COR-L47 (cell line): ENCODE results near the gene MTX2.
"Not testable (repeated sequence)": the region's sequence is repeated elsewhere in the genome, so short reads cannot be mapped to it uniquely, and the experiment has no call there.

ENCODE experiments used
- DNase-seq: peaks from one replicate; lab custom pipeline; 2025; lab: John Stamatoyannopoulos, UW

The MTX2 gene

DNA sequence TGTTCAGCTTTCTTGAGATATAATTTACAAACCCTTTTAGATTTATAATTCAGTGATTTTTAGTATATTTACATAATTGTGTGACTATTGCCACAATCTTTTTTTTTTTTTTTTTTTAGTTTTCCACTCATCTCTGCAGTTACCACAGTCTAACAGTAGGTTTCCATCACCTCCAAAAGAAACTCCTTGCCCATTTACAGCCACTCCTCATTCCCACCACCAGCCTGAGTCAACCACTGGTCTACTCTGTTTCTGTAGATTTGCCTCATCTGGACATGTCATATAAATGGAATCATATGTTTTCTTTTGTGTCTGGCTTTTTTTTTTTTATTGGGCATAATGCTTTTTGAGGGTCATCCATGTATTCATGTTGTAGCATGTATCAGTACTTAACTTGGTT lies 16.1 kb downstream of the MTX2 start:
- no peak for DNase-seq

DNA sequence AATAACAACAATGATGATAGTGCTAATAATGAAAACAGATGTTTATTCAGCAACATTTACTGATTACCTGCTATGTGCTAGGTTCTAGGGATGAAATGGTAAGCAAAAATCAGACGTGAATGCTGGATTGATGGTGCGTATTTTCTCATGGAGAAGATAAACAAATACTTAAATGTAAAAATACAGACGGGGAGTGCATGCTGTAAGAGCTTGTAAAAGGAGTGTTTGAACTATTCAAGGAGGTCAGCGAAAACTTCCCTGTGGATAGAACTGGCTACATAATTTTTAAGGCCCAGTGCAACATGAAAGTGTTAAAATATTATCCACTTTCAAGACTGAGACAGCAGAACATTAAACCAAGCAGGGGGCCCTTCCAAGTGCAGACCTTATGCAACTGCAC lies 22.1 kb downstream of the MTX2 start:
- DNase-seq = no peak

DNA sequence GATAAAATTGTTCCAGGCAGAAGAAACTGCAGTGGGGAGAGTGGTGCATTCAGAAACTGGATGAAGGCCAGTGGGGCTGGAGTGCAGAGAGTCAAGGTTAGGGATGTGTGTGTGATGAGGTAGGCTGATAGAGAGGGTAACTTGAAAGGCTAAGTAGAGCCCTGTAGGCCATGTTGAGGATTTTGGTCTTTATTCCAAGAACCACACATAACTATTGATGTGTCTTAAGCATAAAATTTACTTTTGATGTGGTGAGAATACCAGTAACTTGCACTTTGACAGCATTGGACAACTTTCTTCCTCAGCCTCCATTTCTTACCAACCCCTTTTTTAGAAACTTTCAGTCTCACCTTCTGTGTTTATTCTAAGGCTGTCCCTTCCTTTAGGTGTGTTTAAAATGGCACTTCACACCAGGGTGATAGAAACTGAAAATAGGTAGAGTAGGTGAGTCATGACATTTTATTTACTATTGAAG lies 22.6 kb downstream of the MTX2 start:
- no peak for DNase-seq

DNA sequence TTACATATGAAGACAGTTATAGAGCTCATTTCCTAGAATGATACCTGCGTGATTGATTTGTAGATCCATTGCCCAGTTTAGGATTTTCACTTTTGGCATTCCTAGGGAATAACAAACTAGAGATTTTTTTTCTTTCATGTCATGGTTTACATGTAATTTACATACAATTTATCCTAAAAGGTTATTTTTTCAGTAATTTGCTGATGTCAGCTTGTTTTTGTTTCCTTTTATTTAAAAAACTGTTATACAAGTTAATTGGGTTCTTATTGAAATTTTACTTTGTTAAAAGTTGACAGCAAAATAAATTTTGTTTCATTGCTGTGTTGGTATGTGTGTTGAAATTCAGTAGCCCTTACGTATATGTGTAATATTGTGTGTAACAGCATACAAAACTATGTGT lies 23.4 kb downstream of the MTX2 start:
- DNase-seq = no peak

DNA sequence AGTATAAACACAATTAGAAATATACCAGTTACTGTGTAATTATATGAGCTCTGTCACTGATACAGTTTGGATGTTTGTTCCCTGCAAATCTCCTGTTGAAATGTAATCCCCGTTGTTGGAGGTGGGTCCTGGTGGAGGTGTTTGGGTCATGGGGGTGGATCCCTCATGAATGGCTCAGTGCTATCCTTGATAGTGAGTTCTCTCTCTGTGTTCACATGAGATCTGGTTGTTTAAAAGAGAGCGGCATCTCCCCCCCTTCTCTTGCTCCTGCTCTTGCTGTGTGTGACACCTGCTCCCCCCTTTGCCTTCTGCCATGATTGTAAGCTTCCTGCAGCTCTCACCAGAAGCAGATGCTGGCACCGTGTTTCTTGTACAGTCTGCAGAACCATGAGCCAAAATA lies 24.1 kb downstream of the MTX2 start:
- no peak for DNase-seq

DNA sequence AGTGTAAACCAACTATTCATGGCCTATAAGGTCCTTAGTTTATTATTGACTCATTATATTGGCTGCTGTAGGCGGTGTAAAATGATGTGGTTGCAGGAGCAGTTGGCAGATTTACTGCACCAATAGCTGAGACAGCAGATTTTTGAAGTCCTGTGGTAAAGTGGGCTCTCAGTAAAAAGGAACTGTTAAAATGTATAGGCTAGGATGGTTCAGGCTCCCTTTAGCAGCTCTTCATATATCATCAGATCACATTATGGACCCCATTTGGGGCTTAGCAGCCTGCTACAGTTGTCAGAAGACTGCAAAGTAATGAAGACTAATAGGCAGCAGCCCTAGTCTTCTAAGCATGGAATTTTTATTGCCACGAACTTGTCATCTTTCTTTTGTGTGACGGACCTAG lies 27.8 kb downstream of the MTX2 start:
- DNase-seq = no peak

DNA sequence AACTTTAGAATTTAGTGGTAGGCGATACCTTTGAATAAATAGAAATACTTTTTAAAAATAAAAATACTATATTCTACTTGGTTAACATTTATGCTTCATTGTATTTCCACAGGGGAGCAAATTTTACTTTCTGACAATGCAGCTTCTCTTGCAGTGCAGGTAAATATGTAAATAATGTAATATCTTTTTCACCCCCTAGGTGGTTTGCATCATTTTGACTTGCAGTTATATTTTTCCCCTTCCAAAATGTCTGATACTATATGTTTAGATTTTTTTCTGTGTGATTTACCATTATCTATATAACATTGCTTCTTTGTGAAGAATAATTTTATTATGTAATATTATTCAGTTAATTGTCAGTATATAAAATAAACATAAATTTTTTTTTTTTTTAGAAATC lies 28.5 kb downstream of the MTX2 start:
- no peak for DNase-seq

DNA sequence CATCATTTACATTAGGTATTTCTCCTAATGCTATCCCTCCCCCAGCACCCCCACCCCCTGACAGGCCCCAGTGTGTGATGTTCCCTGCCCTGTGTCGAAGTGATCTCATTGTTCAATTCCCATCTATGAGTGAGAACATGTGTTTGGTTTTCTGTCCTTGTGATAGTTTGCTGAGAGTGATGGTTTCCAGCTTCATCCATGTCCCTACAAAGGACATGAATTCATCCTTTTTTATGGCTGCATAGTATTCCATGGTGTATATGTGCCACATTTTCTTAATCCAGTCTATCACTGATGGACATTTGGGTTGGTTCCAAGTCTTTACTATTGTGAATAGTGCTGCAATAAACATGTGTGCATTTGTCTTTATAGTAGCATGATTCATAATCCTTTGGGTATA lies 36.8 kb downstream of the MTX2 start:
- DNase-seq = not testable (repeated sequence)

DNA sequence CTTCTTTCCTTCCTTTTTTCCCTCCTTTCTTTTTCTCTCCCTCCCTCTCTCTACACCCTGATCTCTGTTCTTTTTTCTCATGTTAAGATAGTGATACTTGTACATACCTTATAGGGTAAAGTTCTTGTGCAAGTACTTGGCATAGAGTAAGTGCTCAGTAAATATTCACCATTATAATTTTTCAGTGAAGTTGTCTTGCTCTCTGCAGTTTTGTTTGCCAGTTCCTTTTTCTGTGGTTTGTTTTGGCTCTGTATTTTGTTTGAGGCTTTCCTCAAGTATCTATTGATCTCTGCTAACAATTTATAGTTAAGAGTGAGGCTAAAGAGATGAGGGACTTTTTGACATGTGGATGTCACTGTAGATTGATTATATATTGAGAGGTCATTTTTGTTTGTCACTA lies 48.0 kb downstream of the MTX2 start:
- no peak for DNase-seq

DNA sequence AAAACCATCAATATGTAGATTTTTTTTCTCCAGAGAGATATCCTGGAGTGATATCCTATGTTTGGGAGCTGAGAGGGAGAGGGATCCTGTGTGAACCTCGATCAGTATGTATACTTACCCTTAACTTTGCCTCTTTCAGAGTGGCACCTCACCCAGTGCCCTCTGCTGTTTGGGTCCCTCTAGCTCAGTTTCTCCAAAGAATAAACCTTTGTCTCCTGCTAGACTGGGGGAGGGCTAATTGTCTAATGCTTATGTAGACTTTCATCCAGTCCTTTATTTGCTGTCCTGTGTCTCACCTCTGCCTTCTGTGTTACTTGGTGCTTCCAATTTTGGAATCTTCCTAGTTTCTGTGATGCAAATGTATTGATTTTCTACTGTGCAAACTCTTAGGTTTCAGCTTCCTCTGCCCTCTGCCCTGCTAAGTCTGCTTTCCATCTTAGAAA lies 48.4 kb downstream of the MTX2 start:
- DNase-seq = no peak

DNA sequence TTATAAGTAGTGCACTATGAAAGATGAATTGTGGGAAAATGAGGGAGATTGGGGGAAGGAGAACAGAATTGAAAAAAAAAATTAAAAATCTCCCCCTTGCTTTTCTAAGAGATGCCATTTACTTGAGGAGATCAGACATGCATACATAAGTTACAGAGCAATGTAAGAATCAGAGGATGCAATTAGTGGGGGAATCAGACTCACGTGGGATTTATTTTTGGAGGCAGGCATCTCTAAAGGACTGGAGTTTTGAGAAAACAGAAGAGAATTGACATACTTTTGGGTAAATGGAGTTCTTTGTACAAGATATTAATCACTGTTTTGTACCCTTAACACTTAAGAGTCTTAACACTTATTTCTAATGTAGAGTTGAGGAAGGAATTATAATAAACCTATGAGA lies 52.7 kb downstream of the MTX2 start:
- no peak for DNase-seq

DNA sequence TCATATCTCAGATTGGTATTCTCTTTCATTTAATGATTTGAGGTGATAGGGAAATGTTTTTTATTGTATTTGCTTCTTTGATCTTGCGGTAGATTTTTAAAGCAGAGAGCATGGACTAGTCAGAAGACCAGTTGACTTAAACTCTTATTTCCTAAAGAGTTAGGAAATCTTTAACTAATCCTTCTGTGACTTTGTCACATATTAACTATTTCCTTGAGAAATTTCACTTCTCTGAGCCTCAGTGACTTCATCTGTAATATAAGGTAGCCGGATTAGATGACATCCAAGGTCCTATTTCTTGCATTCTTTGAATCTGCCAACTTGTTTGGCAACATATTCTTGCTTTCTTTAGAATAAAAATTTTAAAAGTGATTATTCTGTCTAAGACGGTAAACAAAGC lies 55.6 kb downstream of the MTX2 start:
- DNase-seq = no peak

DNA sequence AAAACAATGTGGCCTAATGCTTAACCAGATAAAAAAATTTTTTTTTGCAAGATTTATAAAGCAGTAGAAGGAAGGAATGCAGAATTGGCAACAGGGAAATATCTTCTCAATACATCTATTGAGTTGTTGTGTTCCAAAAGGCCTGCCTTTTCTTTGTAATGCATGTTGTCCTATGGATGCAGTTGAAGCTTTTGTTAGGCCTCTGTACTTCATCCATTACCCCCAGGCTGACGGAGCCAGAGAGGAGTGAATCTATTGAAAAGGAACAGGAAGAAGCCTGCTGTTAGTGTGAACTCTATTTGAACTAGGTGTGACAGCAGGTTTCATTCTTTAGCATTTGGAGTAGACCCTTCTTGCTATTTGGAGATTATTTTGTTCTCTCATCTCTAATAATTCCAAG lies 56.5 kb downstream of the MTX2 start:
- peak; percentile 61 for DNase-seq

DNA sequence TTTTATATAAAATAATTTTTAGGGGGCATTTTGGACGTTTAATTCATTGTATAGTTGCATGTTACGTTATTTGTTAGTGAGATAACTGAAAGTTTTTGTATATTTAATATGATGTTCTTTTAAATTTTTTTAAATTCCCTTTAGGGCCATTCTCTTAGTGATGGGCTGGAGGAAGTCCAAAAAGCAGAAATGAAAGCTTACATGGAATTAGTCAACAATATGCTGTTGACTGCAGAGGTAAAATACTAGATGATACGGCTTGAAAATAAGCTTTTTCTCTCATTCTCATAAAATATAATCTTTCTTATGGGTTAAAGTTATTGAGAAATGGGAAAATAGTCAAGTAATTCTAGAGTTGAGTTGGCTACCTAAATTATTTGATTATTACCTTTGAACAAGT lies 58.9 kb downstream of the MTX2 start:
- no peak for DNase-seq

DNA sequence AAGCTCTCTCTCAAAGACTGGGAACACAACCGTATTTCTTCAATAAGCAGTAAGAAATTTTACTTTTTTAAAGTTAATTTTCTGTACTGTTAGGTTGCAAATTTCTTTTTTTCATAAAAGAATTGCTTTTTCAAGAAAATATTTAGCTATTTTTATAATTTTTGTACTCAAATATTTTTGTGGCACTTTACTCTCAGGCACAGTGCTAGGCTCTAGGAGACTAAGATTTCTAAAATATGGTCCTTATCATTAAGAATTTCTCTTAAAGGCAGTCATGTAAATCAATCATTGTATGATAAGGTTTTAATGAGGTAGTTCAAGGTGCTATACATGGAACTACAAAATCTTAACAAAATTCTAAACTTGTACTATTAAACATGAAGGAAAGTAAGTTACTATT lies 61.4 kb downstream of the MTX2 start:
- no peak for DNase-seq

DNA sequence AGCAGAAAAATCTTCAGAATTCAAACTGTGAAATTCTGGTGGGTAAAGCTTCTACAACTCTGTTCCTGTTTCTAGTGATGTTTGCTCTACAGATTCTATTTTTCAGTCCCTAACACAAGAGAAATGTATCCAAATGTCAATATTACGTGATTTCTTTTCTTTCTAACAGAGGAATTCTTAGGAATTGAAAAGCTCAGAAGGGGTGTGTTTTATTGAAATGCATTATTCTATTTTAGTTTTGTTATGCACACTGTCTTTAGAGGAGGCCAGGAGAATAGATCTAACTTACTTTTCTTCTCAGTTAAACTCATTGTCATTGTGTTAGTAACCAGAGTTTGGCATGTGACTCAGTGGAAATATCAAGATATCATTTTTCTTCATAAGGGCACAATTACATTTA lies 62.4 kb downstream of the MTX2 start:
- no peak for DNase-seq

DNA sequence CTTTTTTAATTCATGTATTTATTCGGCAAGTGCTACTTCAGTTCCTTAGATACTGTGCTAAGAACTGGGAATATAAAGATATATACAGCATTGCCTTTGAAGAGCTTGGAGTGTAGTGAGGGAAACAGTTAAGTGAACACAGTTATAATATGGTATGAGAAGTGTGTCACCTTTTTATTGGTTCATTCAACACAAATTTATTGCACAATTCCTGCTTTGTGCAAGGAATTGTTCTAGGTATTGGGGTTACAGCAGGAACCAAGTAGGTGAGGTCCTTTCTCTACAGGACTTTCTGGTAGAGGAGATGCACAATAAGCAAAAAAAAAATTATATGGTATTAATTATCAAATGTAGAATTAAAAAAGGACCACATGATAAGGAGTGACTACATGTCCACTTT lies 65.5 kb downstream of the MTX2 start:
- no peak for DNase-seq

DNA sequence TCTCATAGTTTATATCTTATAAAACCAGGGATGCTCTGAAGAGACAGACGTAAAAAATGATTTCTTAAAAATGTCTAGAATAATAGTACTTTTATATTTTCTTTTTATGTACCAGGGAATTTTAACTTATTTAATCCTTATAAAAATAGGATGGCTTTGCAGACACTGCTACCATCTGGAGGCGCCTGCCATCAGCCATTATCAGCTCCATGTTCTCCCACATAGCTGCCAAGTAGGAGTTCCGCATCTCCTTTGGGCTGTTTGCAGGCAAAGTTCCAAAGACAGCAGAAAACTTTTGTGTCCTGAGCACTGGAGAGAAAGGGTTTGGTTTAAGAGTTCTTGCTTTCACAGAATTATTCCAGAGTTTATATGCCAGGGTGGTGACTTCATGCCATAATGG lies 69.2 kb downstream of the MTX2 start:
- DNase-seq = no peak

DNA sequence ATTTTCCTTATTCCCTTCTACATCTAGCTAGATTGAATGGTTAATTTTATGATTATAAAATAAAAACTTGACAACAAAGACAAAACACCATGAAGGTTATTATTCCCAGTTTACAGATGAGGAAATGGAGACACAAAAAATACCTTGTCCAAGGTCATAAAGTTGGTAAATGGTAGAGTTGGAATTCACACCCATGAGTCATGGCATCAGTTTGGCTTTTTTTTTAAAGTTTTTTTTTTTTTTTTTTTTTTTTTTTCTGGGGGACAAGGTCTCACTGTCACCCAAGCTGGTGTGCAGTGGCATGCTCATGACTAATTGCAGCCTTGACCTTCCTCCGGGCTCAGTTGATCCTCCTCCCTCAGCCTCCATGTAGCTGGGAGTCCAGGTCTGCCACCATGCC lies 70.0 kb downstream of the MTX2 start:
- DNase-seq = no peak

DNA sequence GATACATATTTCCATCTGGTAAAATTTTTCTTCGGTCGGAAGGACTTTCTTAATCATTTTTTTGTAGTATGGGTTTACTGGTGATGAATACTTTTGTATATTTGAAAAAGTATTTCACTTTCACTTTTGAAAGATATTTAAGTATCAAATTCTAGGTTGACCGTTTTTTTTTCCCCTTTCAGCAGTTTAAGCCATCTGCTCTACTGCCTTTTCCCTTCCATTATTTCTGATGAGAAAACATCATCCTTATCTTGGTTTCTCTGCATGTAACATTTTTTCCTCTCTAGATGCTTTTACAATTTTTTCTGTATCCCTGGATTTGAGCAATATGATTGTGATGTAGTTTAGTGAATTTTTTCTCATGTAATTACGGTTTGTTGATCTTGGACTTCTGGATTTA lies 87.0 kb downstream of the MTX2 start:
- no peak for DNase-seq

DNA sequence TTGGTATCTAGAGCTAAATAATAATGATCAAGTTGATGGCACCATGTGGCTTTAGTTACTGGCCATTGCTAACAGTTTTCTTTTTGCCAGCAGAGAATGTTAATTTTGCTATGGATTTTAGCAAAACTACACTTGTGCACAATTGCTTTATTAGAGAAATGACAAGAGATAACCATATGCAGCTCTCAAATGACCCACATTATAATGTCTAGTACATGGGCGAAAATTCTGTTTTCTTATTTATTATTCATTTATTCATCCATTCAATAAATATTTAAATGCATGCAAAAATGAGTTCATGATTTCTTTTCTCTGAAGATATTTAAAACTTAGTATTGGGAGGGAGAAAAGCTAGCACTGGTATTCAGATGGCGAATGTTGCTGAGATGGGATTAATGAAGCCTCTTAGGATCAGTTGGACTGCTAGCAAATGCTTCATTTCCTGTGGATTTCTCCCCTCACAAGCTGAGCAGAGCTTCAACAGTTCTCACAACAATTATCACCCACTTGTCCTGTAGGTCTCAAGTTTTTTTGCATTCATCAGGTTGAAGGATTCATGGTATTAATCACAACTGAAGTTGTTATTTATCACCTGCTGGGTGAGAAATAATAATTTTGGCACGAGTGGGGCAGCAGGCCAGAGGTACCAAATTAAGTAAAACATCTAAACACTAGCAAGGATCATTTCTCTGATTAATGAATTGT lies 95.2 kb downstream of the MTX2 start:
- DNase-seq = no peak

DNA sequence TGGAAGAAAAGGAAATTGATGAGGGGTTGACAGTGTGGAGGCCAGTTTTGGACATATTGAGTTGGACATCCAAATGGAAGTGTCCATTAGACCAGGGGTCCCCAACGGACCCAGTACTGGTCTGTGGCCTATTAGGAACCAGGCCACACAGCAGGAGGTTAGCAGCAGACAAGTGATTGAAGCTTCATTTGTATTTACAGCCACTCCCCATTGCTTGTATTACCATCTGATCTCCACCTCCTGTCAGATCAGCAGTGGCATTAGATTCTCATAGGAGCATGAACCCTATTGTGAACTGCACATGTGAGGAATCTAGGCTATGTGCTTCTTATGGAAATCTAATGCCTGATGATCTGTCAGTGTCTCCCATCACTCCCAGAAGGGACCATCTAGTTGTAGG lies 99.1 kb downstream of the MTX2 start:
- no peak for DNase-seq

DNA sequence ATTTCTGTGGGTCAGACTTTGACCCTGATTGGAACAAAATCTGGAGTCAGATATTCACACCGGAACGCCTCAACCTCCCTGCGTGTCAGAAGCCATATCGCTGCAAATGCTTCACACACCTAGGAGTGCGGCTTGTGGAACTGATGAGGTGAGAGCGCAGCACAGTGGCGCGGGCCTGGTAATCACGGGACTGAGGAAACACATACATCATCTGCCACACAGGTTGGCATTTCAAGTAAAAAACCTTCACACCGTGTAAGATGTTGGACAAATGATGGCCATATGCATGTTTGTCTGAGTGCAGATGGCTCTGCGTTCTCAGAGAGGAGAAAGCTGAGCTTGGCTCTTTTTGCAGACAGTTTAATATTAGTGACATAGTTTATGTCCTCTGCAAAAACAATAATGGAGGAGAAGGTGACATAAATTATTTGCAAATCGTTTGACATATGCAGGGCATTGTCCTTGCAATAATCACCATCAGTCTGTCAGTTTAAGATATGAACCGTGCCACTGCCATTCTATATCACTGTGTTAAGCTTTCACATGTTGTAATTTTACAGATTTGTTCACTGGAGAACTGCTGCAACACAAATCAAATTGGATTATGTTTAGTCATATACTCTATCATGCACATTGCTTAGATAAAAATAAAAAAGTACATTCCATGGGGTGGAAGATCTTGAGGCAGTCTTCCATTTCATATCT lies 101.4 kb downstream of the MTX2 start:
- no peak for DNase-seq

DNA sequence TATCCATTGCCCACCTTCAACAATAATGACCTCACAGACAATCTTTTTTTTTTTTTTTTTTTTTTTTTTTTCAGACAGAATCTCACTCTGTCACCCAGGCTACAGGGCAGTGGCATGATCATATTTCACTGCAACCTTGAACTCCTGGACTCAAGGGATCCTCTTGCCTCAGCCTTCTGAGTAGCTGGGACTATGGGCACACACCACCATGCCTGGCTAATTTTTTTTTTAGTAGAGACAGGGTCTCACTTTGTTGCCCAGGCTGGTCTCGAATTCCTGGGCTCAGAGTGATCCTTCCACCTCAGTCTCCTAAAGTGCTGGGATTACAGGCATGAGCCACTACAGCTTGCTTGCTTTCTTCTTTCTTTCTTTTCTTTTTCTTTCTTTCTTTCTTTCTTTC lies 103.9 kb downstream of the MTX2 start:
- not testable (repeated sequence) for DNase-seq
